DOHH2 (cell line): Measurements from ENCODE around the gene AHI1.

Source experiments
- EZH2phosphoT487 ChIP-seq: fragments of 200-600 bp; sonication (generic); IDR thresholded peaks from 2 replicates; pipeline ENCODE4 v1.6.1; 2017; ENCODE audit warnings: borderline replicate concordance, mild to moderate bottlenecking, antibody characterized with exemption, low read length, moderate library complexity, mixed read lengths
- TF ChIP-seq, protein P1 (sequence below): fragments of 200-600 bp; sonication (generic); IDR thresholded peaks from one replicate; pipeline ENCODE4 v1.5.1; 2014; ENCODE audit warnings: antibody characterized with exemption, mild to moderate bottlenecking, low read depth, low read length; ENCODE audit not compliant: poor library complexity, severe bottlenecking

DNA sequence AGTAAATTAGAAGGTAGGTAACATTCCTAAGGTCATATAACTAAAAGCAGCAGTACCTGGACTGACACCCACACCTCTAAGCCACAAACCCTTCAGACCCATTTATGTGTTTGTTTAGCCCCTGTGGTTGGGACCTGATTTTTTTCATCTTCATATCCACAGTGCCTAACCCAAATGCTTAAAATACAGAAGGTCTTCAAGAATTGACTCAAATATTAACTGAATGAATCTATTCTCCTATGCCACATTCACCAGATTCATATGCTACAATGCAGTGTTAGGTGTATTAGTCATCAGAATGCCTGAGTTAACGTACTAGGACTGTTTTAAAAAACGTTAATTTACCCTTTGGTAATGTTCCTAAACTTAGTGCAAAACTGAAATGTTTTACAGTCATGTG is 124.8 kb downstream of the AHI1 start:
- TF ChIP-seq, protein P1, sequence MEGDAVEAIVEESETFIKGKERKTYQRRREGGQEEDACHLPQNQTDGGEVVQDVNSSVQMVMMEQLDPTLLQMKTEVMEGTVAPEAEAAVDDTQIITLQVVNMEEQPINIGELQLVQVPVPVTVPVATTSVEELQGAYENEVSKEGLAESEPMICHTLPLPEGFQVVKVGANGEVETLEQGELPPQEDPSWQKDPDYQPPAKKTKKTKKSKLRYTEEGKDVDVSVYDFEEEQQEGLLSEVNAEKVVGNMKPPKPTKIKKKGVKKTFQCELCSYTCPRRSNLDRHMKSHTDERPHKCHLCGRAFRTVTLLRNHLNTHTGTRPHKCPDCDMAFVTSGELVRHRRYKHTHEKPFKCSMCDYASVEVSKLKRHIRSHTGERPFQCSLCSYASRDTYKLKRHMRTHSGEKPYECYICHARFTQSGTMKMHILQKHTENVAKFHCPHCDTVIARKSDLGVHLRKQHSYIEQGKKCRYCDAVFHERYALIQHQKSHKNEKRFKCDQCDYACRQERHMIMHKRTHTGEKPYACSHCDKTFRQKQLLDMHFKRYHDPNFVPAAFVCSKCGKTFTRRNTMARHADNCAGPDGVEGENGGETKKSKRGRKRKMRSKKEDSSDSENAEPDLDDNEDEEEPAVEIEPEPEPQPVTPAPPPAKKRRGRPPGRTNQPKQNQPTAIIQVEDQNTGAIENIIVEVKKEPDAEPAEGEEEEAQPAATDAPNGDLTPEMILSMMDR = no peak
- TF ChIP-seq EZH2phosphoT487 = no peak
